Dermis blood vessel endothelial cell (primary cell): ENCODE data around the gene C2orf69. TPM values are rescaled to one million over a fixed set of nuclear protein-coding genes. Genes with fewer than 3 reads are reported as not detected.
A peak's percentile ranks its signal among the peaks of the same experiment; 100 is the strongest.
"Not testable (repeated sequence)": the region's sequence is repeated elsewhere in the genome, so short reads cannot be mapped to it uniquely, and the experiment has no call there.

Experiments
- DNase-seq: peaks from one replicate; pipeline ENCODE4 v3.0.0; 2010
- total RNA-seq: library from RNA; depleted of rRNA; stranded (reverse); fragments of >200 nt; gene quantifications from 2 replicates; pipeline ENCODE4 v1.2.3, GENCODE V29; 2014

Gene C2orf69, protein sequence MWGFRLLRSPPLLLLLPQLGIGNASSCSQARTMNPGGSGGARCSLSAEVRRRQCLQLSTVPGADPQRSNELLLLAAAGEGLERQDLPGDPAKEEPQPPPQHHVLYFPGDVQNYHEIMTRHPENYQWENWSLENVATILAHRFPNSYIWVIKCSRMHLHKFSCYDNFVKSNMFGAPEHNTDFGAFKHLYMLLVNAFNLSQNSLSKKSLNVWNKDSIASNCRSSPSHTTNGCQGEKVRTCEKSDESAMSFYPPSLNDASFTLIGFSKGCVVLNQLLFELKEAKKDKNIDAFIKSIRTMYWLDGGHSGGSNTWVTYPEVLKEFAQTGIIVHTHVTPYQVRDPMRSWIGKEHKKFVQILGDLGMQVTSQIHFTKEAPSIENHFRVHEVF
- 10.2 and 14.4 TPM in 2 replicates for total RNA-seq

DNA sequence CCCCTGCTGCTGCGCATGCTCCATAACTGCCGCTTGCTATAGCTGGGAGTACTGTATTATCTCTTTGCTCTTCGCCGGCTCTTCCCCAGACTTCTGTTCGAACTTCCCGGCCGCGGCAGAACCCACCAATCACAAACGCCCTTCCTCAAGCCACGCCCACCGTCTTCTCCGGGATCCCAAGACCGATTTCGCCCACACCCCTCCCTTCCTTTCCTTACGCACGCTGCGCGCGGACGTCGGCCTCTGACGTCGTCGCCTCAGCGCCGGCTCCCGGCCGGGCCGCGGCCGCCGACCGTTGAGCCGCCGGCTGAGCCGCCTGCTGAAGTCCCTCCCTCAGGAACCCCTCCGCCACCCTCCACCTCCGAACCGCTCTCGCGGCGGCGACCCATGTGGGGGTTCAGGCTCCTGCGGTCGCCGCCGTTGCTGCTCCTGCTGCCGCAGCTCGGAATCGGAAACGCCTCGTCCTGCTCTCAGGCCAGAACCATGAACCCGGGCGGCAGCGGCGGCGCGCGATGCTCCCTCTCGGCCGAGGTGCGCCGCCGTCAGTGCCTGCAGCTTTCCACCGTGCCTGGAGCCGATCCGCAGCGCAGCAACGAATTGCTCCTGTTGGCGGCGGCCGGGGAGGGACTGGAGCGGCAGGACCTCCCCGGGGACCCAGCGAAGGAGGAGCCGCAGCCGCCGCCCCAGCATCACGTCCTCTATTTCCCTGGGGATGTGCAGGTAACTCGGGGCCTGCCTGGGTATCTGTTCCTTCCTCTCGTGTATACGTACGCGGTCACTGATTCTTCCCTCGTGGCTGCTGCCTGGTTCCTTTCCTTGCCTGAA is at the start of gene C2orf69:
Gene C2orf69, plus strand, starts transcription at position 242 of the 825 bp plus-strand sequence. Its CDS starts 146 bp downstream, at position 388.
- DNase-seq, result peak; percentile 99

DNA sequence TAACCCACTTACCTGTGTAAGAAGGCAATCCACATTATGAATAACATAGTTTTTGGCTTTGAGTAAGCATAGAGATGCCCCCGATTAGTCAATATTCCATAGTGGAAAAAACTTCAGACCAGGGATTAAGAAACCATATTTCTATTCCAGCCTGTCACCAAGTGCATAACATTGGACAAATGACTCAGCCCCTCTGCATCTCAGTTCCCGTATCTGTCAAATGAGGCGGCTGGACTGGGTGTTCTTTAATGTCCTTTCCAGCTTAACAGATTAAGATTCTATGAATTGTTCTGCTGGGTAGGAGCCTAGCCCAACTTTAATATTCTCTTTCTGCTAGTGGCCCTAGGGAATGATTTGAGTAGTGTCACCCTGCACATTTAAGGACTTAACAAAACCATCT is 48.3 kb upstream of the C2orf69 start:
- DNase-seq, result no peak

DNA sequence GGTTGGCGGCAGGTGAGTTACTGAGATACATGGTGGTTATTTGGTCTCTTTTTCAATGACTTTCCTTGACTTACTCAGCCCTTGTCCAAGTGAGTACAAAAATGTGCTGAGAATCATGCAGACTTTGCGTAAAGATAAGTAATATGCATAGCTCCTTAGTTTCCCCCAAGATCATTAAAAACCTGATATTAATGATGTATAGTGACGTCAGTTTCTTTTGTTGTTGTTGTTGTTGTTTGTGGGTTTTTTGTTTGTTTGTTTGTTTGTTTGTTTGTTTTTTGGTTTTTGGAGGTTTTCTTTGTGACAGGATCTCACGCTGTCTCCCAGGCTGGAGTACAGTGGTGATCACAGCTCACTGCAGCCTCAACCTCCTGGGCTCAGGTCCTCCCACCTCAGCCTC is 45.2 kb upstream of the C2orf69 start:
- DNase-seq, result no peak

DNA sequence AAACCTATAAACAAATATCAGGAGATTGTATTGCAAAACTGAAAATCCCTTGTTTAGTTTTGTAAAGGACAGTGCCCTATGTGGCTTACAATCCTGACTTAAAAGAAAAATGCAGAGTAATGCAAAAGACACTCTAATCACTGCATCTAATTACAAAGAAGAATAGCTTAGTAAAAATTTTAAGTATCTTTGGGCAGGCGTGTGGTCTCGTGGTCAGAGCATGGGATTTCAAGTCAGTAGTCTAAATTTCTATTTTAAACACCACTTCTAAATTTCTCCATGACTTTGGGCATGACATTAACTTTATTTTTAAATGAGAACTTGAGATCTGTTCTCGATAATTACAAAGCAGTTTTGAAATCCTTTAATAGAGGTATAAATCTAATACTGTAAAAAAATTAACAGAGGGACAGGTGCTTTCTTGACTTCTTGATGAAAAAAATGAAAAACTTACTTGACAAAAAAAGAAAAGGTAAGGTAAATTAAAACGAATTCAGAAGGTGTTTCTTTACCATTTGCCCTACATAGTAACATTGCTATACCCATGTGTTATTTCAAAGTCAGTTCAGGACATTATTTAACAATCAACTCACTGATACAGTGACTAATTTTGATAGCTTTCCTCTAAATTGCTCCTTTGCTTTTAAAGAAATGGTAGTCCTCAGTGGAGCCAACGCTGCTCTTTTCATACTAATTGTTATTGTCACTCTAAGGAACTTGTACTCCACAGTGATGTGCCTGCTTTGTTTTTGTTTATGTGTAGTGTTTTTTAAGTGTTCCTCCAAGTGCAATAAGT is 42.5 kb upstream of the C2orf69 start:
- no peak for DNase-seq

DNA sequence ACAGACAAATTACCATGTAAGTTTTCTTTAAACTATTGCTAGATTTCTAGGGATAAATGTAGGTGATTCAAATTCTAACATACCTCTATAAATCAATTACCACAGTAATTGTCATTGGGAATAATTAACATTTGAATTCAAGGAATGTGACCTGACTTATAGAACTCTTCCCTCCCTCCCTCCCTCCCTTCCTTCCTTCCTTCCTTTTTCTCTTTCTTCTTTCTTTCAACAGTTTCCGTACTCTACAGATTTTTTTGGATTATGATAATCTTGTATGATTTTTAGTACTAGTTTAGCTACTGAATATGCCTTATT is 41.9 kb upstream of the C2orf69 start:
- no peak for DNase-seq

DNA sequence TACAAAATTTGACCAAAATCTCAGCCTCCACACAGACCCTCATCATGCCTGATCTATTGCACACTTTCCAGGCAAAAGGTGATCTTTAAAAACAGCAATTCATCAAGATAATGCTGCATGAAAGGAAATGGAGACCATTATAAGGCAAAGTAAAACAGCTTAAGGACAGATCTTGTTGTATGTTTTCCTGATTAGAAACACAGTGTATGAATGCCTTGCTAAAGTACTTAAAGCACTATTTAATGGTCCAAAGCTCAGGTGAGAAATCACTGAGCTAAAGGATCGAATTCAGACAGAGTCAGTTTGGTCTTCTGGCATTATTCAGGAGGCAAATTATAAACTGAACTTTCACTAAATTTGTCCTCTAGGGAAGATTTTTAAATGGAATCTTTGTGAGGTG is 41.4 kb upstream of the C2orf69 start:
- DNase-seq, result no peak

DNA sequence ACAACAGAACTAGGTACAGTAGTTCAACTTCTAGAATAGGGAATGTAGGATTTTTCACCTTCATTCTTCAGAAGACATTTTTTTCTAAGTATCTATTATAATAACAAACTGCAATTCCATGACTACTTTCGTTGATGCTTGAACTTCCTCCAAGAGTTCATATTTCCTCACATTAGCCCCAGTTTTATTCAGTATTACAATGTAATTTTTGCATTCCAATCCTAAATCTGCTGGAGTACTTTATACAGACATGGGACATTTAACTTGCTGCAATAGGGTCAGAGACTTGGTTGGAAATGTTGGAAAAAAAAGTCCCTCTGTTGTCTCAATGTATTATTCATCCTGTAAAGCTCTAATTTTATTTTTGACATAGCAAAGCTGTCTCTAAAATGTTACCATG is 40.5 kb upstream of the C2orf69 start:
- no peak for DNase-seq

DNA sequence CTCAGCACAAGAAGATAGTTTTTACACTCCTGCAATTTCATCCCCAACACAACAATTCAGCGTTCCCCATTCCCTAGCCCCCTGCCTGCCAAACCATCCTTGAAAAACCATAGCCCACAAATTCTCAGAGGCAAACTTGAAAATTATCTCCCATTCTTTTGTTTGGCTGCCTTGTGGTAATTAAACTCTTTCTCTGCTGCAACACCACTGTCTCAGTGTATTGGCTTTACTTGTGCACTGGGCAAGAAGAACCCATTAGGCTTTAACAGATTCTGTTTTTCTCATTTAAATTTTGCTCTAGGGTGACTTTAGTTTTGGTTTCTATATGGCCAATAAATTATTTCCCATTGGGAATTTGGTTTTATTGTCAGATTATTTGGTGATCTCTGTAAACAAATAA is 36.9 kb upstream of the C2orf69 start:
- no peak for DNase-seq

DNA sequence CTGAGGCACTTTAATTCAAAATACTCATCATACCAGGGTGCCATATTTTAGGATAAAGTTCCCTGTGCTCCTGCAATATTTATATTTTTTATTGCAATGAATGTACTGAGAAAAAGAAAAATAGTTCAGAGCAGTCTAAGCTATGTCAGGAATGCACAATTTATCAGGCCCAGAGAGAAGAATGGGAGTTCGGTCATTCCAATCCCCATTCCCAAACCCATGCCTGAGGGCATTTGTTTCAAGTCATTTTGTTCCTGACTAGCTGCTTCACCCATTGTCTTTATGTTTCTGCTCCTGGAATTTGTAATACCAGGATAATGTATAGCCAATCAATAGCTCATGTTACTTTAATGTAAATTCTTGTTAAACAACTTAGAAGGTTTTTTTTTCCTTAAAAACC is 35.7 kb upstream of the C2orf69 start:
- DNase-seq, result no peak

DNA sequence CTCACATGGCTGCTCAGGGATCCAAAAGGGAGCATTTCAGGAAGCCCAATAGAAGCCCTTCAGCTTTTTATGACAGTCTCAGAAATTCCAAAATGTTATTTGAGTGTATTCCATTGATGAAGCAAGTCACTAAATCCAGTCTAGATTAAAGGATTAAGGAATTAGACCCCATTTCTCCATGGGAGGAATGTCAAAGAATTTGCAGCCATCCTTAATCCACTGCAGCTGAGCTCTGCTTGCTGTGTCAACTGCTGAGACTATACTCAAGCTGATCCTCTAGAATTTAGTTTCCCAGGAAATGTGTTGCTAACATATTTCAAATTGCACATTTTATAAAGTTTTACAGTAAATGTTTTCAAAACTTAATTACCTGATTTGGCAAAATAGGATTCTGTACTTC is 28.4 kb upstream of the C2orf69 start:
- no peak for DNase-seq

DNA sequence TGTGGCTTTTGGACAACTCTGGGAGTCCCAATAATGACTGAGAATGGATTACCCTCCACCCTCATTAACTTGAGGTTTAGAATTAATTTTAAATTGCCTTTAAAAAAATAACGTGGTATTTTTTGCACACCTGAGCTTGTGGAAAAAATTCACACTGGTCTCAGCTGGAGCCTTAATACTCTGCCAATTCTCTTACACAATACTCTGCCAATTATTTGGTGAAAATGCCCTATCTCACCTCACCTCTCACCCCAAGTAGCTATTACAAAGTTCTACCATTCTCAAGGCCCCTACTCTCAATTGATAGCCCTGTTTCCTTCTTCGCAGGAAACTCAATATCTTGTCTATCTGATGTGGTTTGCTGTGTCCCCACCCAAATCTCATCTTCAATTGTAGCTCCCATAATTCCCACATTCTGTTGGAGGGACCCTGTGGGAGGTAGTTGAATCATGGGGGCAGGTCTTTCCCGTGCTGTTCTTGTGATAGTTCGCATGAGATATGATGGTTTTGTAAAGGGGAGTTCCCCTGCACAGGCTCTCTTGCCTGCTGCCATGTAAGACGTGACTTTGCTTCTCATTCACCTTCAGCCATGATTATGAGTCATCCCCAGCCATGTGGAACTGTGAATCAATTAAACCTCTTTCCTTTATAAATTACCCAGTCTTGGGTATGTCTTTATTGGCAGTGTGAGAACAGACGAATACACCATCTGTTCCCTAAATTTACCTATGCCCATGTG is 27.4 kb upstream of the C2orf69 start:
- no peak for DNase-seq

DNA sequence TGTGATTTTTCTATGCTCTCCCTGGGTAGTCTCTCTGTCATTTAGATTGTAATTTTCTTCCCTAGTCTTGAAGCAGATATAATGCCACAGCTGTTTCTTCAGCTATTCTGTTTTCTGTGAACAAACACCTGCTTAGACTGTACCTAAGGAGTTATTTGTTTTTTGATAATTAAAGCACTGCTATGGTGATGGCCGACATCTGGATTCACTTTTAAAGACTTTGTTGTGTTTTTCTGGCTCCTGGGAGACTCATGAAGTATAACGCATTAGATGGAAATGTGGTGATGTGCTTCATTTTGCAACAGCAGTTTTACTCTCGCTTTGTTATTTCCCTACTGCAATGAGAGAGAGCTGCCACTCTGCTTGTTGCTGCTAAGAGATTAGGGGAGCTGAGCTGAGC is 15.7 kb upstream of the C2orf69 start:
- no peak for DNase-seq

DNA sequence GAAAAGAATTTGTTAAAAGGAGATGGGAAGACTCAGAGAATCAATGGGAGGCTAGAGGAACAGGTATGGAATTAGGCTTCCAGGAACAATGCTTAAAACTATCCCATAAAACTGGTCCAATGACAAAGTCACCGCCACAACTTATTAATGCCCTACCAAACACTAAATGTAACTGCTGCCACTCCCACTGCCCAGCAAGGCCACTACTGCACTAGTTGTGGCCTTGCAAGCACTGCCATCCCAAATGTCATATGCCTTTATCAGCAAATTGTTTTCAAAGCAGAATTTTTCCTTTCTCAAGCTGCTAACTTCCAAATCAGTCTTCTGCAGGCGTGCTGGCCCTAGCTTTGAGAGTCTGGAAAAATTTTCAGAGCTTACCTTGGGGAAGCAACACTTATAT is 14.5 kb upstream of the C2orf69 start:
- no peak for DNase-seq

DNA sequence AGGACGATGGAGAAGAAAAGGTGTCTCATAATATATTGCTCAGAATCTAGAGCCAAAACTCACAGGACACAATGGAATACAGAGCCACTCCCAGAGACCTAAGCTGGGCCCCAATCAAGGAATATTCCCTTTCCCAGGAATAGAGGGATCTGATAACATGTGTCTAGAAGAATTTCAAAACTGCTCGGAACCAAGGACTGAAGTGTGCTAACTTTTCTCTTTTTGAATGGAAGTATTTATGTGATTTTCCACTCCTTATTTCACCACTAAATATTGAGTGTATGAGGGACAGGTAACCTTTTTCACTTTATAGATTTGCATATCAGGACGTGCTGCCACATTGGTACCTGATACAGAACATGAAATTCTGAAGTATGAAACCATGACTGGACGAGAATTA is 9.2 kb upstream of the C2orf69 start:
- DNase-seq, result no peak

DNA sequence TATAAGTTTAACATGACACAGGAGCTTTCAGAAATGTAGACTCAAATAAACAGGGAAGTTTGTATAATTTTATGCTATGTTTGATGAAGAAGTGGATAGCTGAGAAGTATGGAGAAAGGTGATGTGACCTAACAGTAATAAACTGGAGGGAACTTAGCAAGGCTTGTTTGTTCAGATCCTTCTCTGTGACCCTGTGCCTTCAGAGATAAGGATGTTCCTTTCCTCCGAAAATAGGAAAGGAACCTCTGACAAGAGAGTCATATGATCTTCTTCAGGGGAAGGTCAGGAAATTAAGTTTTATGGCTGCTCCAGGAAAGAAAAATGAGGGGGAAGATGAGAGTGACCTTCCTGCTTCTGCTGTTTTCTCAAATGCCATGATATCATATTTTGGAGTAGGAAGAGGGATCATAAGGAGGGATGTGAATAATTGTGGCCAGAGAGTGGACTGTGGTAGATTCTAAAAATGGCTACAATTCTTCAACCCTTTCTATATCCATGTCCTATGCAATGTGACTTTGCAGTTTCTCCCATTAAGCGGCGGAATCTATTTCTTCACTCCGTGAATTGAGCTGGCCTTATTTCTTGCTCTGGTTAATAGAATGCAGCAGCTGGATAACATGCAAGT is 8.5 kb upstream of the C2orf69 start:
- DNase-seq, result no peak

DNA sequence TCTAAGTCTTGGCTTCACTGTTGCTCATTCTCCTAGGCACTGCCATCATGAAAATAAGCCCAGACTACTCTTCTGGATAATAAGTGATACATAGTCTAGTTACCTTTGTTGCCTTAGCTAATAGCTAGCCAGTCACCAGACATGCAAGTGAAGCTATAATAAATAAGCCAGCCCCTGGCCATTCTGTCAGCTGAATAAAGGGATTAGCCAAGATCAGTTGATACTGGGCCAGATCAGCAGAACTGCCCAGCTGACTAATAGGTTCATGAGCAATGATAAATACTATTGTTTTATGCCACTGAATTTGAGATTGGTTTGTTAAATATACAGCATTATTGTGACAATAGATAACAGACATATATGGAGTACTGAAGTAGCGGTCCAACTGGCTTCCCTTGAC is 8.0 kb upstream of the C2orf69 start:
- no peak for DNase-seq

DNA sequence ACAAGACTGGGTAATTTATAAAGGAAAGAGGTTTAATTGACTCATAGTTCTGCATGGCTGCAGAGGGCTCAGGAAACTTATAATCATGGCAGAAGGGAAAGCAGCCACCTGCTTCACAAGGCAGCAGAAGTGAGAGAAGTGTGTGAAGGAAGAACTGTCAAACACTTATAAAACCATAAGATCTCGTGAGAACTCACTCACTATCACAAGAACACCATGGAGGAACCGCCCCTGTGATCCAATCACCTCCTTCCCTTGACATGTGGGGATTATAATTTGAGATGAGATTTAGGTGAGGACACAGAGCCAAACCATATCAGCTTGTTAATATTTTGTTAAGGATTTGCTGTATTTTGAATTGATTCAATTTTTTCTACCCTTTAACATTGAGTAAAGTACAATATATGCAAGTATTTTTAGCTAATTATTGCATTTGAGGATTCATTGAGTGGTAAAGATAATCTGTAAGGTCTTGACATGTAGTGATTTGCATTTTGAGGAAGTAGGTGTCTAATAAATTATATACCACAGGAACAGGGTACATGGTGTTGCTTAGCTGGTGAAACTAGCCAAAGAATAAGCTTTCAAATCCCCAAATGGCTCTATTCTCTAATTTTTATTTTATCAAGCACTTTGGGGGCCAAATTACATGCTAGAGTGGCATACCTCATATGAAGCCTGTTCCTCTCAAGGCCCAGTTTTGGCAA is 3.9 kb upstream of the C2orf69 start:
- DNase-seq, result no peak

DNA sequence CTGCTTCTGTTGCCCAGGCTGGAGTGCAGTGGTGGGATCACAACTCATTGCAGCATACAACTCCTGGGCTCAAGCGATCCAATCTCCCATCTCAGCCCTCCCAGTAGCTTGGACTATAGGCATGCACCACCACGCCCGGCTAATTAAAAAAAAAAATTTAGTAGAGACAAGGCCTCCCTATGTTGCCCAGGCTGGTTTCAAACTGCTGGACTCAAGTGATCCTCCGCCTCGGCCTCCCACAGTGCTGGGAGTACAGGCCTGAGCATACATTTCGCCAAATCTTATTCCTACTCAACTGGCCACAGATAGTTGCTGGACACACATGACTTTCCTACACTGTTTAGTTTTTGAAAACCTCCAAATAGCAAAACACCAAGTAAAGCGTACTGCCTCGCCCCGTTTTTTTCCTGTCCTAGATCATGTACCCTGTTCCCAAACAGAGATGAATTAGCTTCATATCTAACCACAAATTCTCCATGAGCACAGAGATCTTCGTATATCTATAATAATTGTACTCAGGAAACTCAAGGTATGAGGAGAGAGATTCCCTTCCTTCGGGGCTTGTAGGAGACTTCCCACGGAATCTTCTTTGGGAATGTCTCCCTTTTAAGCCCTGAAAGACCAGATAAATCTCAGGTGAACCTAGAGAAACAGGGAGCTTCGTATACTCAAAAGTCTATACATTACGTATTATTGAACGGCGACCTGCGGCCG is 598 bp upstream of the C2orf69 start:
- no peak for DNase-seq

DNA sequence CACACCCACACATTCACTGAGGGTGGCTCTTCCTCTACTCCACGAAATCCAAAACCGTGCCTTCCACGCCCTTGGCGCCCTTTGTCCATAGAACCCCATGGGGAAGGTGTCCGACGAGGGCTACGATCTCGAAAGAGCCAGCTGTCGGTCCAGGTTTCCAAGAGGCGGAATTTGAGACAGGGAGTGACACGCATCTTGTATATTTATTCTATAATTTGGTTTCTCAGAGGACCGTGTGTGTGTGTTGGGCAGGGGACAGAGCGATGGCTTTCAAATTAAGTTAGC is 726 bp downstream of the C2orf69 start:
- DNase-seq, result no peak

DNA sequence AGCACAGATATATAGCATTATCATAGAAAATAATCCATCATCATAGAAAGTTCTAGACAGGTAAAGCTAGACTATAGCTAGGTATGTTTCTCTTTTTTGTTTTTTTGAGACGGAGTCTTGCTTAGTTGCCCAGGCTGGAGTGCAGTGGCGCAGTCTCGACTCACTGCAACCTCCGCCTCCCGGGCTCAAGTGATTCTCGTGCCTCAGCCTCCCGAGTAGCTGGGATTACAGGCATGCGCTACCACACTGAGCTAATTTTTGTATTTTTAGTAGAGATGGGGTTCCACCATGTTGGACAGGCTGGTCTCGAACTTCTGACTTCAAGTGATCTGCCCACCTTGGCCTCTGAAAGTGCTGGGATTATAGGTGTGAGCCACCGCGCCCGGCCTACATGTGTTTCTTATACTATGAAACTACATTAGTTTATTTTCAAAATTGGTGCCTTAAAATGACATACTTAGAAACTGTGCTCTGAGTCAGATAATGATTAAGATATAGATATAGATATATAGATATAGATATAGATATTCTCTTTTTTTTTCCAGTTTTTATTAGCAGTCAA is 1.5 kb downstream of the C2orf69 start:
- DNase-seq, result not testable (repeated sequence)
